ENCODE measurements around the gene ACLY. TPM values are rescaled to one million over a fixed set of nuclear protein-coding genes. Genes with fewer than 3 reads are reported as not detected.

The ACLY gene
- total and polyA plus RNA-seq, 10 of the 15 experiments (the other 5 are each of a cell fraction or from before 2014, with no cell fraction given): 32.6 to 224 (median 114) TPM

- no peak for TF ChIP-seq E2F8 (IDR thresholded peaks at IDR 0.05; ENCODE audit: low read depth, partially characterized antibody)
Measured at GRCh38 chr17:41910701-41911391, 7.9 kb downstream of the ACLY start (continued).

GRCh38 chr17:41909088-41909487 lies 9.7 kb downstream of the ACLY start:
- 96% methylated on average over 13 of the region's 13 CpGs for WGBS (ENCODE audit: insufficient coverage, insufficient replicate concordance, low lambda C conversion rate, missing lambda C conversion rate)
- intact Hi-C loops (cut with micrococcal nuclease; ENCODE audit: unreplicated experiment): no loop called here
- no peak overlapping the region for H3K9ac ChIP-seq (ENCODE audit: control insufficient read depth, insufficient read depth, low read length)
- H3K36me3 ChIP-seq (ENCODE audit: control insufficient read depth in 2 of 2, insufficient read depth in 2 of 2, low read length in 1 of 2): peaks cover 42 to 55% of the 10 kb centered on the region in 2 experiments
- no peak for FAIRE-seq
- no peak for DNase-seq (ENCODE audit: low read depth, low spot score)
- H3K4me2 ChIP-seq (ENCODE audit: control insufficient read depth, insufficient read depth): no peak overlapping the region
- H3K27me3 ChIP-seq (replicated peaks in 1 of 2; ENCODE audit: control insufficient read depth in 2 of 2, insufficient read depth in 2 of 2, low read length in 1 of 2): no peaks in the 10 kb centered on the region
- in situ Hi-C loops (cut with MboI): no loop called here
- H3K27ac ChIP-seq (ENCODE audit: control insufficient read depth, insufficient read depth): no peak overlapping the region
- ChIA-PET POLR2A (no interaction called here), SMC1A (ENCODE audit: uncharacterized antibody, unreplicated experiment) (no interaction called here), CTCF (no interaction called here), RAD21 (ENCODE audit: unreplicated experiment) (no interaction called here)
- TF ChIP-seq ZBTB11 (CRISPR knock-in tag; IDR thresholded peaks at IDR 0.05) (no peak), TCF7 (IDR thresholded peaks at IDR 0.05; ENCODE audit: borderline replicate concordance) (no peak), NR2F1 (conservative IDR thresholded peaks at IDR 0.05) (no peak), JUNB (IDR thresholded peaks at IDR 0.05) (no peak), POU2F2 (IDR thresholded peaks at IDR 0.05; ENCODE audit: borderline replicate concordance, low read depth, low read length) (no peak), SPI1 (IDR thresholded peaks at IDR 0.05; ENCODE audit: borderline replicate concordance, insufficient read depth, low read depth, low read length) (no peak)
- TF ChIP-seq, protein P1, sequence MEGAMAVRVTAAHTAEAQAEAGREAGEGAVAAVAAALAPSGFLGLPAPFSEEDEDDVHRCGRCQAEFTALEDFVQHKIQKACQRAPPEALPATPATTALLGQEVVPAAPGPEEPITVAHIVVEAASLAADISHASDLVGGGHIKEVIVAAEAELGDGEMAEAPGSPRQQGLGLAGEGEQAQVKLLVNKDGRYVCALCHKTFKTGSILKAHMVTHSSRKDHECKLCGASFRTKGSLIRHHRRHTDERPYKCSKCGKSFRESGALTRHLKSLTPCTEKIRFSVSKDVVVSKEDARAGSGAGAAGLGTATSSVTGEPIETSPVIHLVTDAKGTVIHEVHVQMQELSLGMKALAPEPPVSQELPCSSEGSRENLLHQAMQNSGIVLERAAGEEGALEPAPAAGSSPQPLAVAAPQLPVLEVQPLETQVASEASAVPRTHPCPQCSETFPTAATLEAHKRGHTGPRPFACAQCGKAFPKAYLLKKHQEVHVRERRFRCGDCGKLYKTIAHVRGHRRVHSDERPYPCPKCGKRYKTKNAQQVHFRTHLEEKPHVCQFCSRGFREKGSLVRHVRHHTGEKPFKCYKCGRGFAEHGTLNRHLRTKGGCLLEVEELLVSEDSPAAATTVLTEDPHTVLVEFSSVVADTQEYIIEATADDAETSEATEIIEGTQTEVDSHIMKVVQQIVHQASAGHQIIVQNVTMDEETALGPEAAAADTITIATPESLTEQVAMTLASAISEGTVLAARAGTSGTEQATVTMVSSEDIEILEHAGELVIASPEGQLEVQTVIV (IDR thresholded peaks at IDR 0.05; ENCODE audit: borderline replicate concordance, partially characterized antibody): no peak
- ATAC-seq: no peak
- H3K4me1 ChIP-seq (ENCODE audit: control insufficient read depth, insufficient read depth, low read length): no peaks in the 10 kb centered on the region
- no peaks in the 10 kb centered on the region for H3K9me3 ChIP-seq (replicated peaks; ENCODE audit: control insufficient read depth, insufficient read depth, low read length)
- no TSS peak for BruUV-seq (replicated peaks)
- H4K20me1 ChIP-seq (ENCODE audit: control insufficient read depth, insufficient read depth): 0 out of 2 replicates have a peak, but pooled peaks cover 5% of the 10 kb centered on the region
- no peak overlapping the region for H3K4me3 ChIP-seq
- H2AFZ ChIP-seq (ENCODE audit: control insufficient read depth, low read depth, low read length): no peak overlapping the region
- peaks cover 12% of the 10 kb centered on the region for H3K79me2 ChIP-seq (ENCODE audit: control insufficient read depth, insufficient read depth, low read length)

Measured in GM12878 (cell line).